Fibroblast of mammary gland (primary cell): Measurements from ENCODE around the gene SLC6A7.

Source experiments
- DNase-seq: peaks from one replicate; pipeline ENCODE4 v3.0.0-alpha.2; 2010; ENCODE audit warnings: low read depth
- H3K4me3 ChIP-seq: 2 replicates; pipeline ENCODE4 v1.5.1; 2011; ENCODE audit warnings: low read depth, mild to moderate bottlenecking, low read length, moderate library complexity; ENCODE audit not compliant: control insufficient read depth
- TF ChIP-seq, protein P1 (sequence below): conservative IDR thresholded peaks from 2 replicates; pipeline ENCODE4 v1.5.1; 2011; ENCODE audit warnings: low read depth, low read length, inconsistent platforms; ENCODE audit not compliant: control insufficient read depth, insufficient read depth

SLC6A7 gene

DNA sequence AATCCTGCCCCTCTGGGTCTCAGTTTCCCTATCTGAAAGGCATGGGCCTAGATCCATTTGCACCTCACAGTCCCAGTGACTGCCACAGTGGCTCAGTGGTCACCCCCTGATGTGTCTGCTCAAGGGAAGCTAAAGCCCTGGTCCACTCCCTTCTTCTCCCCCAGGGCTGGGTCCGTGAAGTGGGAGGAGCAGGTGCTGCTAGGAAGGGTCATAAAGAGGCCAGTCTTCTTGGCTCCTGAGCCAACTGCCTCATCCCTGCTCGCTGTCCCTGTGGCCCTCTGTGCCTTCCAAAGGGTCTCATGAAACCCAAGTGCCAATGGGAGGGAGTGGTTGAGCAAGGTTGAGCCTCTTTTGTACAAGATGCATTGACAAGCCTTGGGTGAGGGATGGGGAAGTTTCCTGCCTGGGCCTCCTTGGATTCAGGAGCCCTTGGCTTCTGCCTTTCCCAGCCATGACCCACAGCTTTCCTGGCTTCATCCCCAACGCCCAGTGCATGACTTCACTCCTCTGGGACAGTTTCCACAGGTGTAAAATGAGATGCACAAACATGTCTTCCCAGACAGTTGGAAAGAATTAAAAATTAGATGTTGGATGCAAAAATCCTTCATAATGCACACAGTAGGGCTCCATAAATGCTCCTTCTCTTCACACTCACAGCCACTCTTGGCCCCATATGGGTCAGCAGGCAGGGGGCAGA lies 1.6 kb upstream of the SLC6A7 start:
- DNase-seq, result no peak
- no peak overlapping the region for H3K4me3 ChIP-seq
- TF ChIP-seq, protein P1, sequence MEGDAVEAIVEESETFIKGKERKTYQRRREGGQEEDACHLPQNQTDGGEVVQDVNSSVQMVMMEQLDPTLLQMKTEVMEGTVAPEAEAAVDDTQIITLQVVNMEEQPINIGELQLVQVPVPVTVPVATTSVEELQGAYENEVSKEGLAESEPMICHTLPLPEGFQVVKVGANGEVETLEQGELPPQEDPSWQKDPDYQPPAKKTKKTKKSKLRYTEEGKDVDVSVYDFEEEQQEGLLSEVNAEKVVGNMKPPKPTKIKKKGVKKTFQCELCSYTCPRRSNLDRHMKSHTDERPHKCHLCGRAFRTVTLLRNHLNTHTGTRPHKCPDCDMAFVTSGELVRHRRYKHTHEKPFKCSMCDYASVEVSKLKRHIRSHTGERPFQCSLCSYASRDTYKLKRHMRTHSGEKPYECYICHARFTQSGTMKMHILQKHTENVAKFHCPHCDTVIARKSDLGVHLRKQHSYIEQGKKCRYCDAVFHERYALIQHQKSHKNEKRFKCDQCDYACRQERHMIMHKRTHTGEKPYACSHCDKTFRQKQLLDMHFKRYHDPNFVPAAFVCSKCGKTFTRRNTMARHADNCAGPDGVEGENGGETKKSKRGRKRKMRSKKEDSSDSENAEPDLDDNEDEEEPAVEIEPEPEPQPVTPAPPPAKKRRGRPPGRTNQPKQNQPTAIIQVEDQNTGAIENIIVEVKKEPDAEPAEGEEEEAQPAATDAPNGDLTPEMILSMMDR, result no peak

GRCh38 chr5:150189326-150189725 lies 536 bp upstream of the SLC6A7 start:
- DNase-seq, result no peak
- no peak overlapping the region for H3K4me3 ChIP-seq
- TF ChIP-seq, protein P1, result no peak

DNA sequence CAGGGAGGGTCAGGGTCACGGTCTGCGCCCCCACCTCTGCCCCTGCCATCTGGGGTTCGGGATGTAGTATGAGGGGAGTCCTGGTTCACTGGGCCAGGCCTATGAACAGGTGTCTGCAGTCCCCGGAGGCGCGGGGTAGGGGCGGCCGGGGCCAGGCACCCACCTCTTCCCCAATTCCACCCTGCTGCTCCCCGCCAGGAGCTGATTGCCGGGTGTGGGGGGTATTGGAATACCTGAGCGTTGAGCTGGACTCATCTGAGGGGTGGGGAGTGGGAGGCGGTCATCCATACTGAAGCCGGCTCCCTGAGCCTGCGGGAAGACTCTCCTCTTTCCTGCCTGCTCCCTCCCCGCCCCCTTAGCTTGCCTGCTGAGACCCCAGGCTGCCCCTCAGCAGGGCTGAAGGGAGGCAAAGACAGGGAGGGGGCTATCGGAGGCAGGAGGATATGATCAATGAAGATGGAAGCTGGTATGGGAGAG lies 679 bp downstream of the SLC6A7 start:
- H3K4me3 ChIP-seq, result no peak overlapping the region
- no peak for DNase-seq
- TF ChIP-seq, protein P1, result no peak

DNA sequence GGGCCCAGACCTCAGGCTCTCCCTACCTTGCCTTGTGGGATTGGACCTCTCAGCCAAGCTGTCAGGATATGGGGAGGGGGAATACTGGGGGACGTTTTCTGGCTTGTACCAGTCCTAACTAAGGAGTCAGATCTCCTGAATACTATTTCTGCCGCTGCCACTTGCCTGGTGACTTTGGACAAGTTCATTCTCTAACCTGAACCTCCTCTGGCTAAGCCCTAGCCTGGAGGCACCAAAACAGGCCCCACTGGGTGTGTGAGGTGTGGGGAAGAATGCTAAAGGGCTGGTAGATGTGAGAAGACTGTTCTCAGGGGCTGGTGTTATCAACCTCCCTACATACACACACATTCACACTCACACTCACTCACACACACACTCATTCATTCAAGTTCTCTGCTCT lies 1.1 kb downstream of the SLC6A7 start:
- DNase-seq, result no peak
- TF ChIP-seq, protein P1, result no peak
- H3K4me3 ChIP-seq, result no peak overlapping the region

DNA sequence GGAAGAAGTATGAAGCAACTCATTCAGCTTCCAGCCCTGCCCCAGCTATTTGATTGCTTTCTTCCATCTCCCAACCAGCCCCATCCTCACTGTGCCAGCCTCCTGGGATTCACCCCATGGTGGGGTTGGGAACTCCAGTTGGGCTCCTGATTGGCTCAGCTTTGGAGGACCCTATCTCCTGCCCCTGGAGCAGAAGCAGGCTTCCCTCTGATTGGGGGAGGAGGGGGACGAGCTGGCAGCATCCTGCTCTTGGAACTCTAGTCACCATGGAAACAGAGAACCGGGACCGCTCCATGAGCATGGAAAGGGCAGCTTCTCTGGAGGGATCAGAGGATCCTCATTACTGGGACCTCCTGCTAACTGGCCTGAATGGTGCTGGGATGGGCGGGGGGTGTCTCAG lies 2.6 kb downstream of the SLC6A7 start:
- TF ChIP-seq, protein P1, result no peak
- H3K4me3 ChIP-seq, result no peak overlapping the region
- DNase-seq, result no peak

- no peak for DNase-seq
- no peak overlapping the region for H3K4me3 ChIP-seq
- TF ChIP-seq, protein P1, result no peak
Measured at GRCh38 chr5:150195736-150196485, 6.0 kb downstream of the SLC6A7 start.
